H1 (cell line): Measurements from ENCODE around the gene NHP2. TPM values are rescaled to one million over a fixed set of nuclear protein-coding genes. Genes with fewer than 3 reads are reported as not detected.

Experiments used
- CTCF ChIA-PET: fragments of 300-600 bp; sonication (Branson Sonifier 250); formaldehyde crosslinking; loops from one replicate; lab custom pipeline; 2021; ENCODE audit not compliant: partially characterized antibody; lab: Charles Lee
- POLR2A ChIA-PET: fragments of 300-600 bp; sonication (Branson Sonifier 250); formaldehyde crosslinking; loops from one replicate; lab custom pipeline; 2021; ENCODE audit warnings: inconsistent platforms; ENCODE audit not compliant: partially characterized antibody; lab: Charles Lee
- DNase-seq, 2 experiments: peaks; one replicate each; pipeline versions ENCODE4 v3.0.0 to v3.0.0-alpha.2; 2010 to 2022; ENCODE audit warnings: low spot score in 2 of 2, low read depth in 1 of 2, mixed read lengths in 1 of 2
- FAIRE-seq: peaks from 2 replicates; lab custom pipeline; 2011; peaks lifted over from hg19 to GRCh38; lab: Jason Lieb, UNC
- H2AFZ ChIP-seq: 2 replicates; pipeline ENCODE4 v1.8.1; 2012; ENCODE audit warnings: low read length, inconsistent platforms
- H2AK5ac ChIP-seq: 2 replicates; pipeline ENCODE4 v1.6.1; 2013; ENCODE audit warnings: low read depth, low read length
- H2BK120ac ChIP-seq: replicated peaks from 2 replicates; pipeline ENCODE3; 2013; ENCODE audit warnings: low read depth, low read length, inconsistent platforms
- H2BK12ac ChIP-seq: 2 replicates; pipeline ENCODE4 v1.6.1; 2013; ENCODE audit warnings: low read depth, low read length
- H2BK15ac ChIP-seq: 2 replicates; pipeline ENCODE4 v1.6.1; 2013; ENCODE audit warnings: low read length
- H2BK20ac ChIP-seq: 2 replicates; pipeline ENCODE4 v1.6.1; 2013; ENCODE audit warnings: low read length
- H2BK5ac ChIP-seq: 2 replicates; pipeline ENCODE4 v1.6.1; 2013; ENCODE audit warnings: low read depth, low read length
- H3K14ac ChIP-seq: 2 replicates; pipeline ENCODE4 v1.6.1; 2013; ENCODE audit warnings: inconsistent platforms; ENCODE audit not compliant: insufficient read length
- H3K18ac ChIP-seq: 2 replicates; pipeline ENCODE4 v1.6.1; 2013; ENCODE audit warnings: low read length; ENCODE audit errors: extremely low read depth
- H3K23ac ChIP-seq: 2 replicates; pipeline ENCODE4 v1.6.1; 2013; ENCODE audit warnings: inconsistent platforms; ENCODE audit not compliant: insufficient read length
- H3K23me2 ChIP-seq: 2 replicates; pipeline ENCODE4 v1.6.1; 2013; ENCODE audit warnings: low read depth, low read length
- H3K27ac ChIP-seq: 2 replicates; pipeline ENCODE4 v1.6.1; 2011; ENCODE audit warnings: low read depth, low read length, inconsistent platforms
- H3K27me3 ChIP-seq, 4 experiments: replicated peaks in 1 of 4; 1 replicate in 1 of 4; 2 replicates in 3 of 4; pipeline versions ENCODE4 v1.6.1 to v1.8.1; 2011 to 2013; ENCODE audit warnings: low read length in 3 of 4, mild to moderate bottlenecking in 3 of 4, inconsistent platforms in 2 of 4, mixed read lengths in 2 of 4, moderate library complexity in 1 of 4; ENCODE audit not compliant: control insufficient read depth in 3 of 4, insufficient read depth in 3 of 4; ENCODE audit errors: extremely low read depth in 1 of 4
- H3K36me3 ChIP-seq, 4 experiments: 2 replicates each; pipeline versions ENCODE4 v1.6.1 to v1.8.1; 2011 to 2013; ENCODE audit warnings: mild to moderate bottlenecking in 4 of 4, low read length in 3 of 4, moderate library complexity in 2 of 4, control low read depth in 1 of 4, inconsistent platforms in 1 of 4; ENCODE audit not compliant: insufficient read depth in 4 of 4, control insufficient read depth in 2 of 4
- H3K4ac ChIP-seq: replicated peaks from 2 replicates; pipeline ENCODE3; 2013; ENCODE audit warnings: low read length, low read depth, mixed read lengths, inconsistent platforms; ENCODE audit not compliant: insufficient read length
- H3K4me1 ChIP-seq, 4 experiments: replicated peaks in 1 of 4; 1 replicate in 1 of 4; 2 replicates in 3 of 4; pipeline versions ENCODE4 v1.6.1 to v1.8.1; 2011 to 2013; ENCODE audit warnings: low read length in 3 of 4, inconsistent platforms in 2 of 4, mixed read lengths in 1 of 4; ENCODE audit not compliant: insufficient read depth in 4 of 4, control insufficient read depth in 3 of 4
- H3K4me2 ChIP-seq, 2 experiments: 2 replicates each; pipeline versions ENCODE4 v1.6.1 to v1.8.1; 2011 to 2013; ENCODE audit warnings: low read depth in 2 of 2, low read length in 2 of 2, control low read depth in 1 of 2, inconsistent platforms in 1 of 2, mild to moderate bottlenecking in 1 of 2; ENCODE audit not compliant: insufficient read depth in 1 of 2
- H3K4me3 ChIP-seq, 4 experiments: fragments of 200-600, 300-600 bp in 1 of 4; sonication (generic), shearing (Covaris generic), sonication (Bioruptor Twin) in 1 of 4; 2 replicates each; pipeline versions ENCODE4 v1.5.1 to v1.8.1; 2011 to 2016; ENCODE audit warnings: low read length in 4 of 4, low read depth in 3 of 4, control low read depth in 2 of 4, inconsistent platforms in 2 of 4, mild to moderate bottlenecking in 2 of 4, mixed read lengths in 1 of 4, moderate library complexity in 1 of 4; ENCODE audit not compliant: insufficient read depth in 2 of 4; ENCODE audit errors: extremely low read depth in 1 of 4
- H3K56ac ChIP-seq: replicated peaks from 2 replicates; pipeline ENCODE3; 2013; ENCODE audit warnings: low read depth, mild to moderate bottlenecking, mixed read lengths, low read length, inconsistent platforms; ENCODE audit not compliant: insufficient read length
- H3K79me1 ChIP-seq: 2 replicates; pipeline ENCODE4 v1.6.1; 2013; ENCODE audit warnings: low read depth, low read length, control low read depth
- H3K79me2 ChIP-seq, 2 experiments: 2 replicates each; pipeline versions ENCODE4 v1.6.1 to v1.8.1; 2012 to 2013; ENCODE audit warnings: low read length in 2 of 2, mild to moderate bottlenecking in 2 of 2, inconsistent platforms in 1 of 2; ENCODE audit not compliant: insufficient read depth in 2 of 2, control insufficient read depth in 1 of 2
- H3K9ac ChIP-seq, 4 experiments: replicated peaks in 1 of 4; 1 replicate in 1 of 4; 2 replicates in 3 of 4; pipeline versions ENCODE4 v1.6.1 to v1.8.1; 2011 to 2013; ENCODE audit warnings: low read depth in 3 of 4, low read length in 3 of 4, control low read depth in 2 of 4, mild to moderate bottlenecking in 2 of 4, moderate library complexity in 2 of 4, inconsistent platforms in 1 of 4; ENCODE audit errors: extremely low read depth in 1 of 4
- H3K9me3 ChIP-seq, 2 experiments: 2 replicates each; pipeline versions ENCODE4 v1.6.1 to v1.8.1; 2012 to 2013; ENCODE audit warnings: mild to moderate bottlenecking in 2 of 2, moderate library complexity in 2 of 2, control low read depth in 1 of 2, inconsistent platforms in 1 of 2, low read depth in 1 of 2, low read length in 1 of 2, mixed read lengths in 1 of 2; ENCODE audit not compliant: insufficient read depth in 2 of 2
- H4K20me1 ChIP-seq, 2 experiments: replicated peaks in 1 of 2; 2 replicates each; pipeline versions ENCODE3 to v1.8.1; 2011 to 2013; ENCODE audit warnings: inconsistent platforms in 2 of 2, low read length in 2 of 2, mild to moderate bottlenecking in 1 of 2; ENCODE audit not compliant: insufficient read depth in 2 of 2, control insufficient read depth in 1 of 2
- H4K5ac ChIP-seq: 2 replicates; pipeline ENCODE4 v1.6.1; 2013; ENCODE audit warnings: low read length, low read depth, mixed read lengths, inconsistent platforms; ENCODE audit not compliant: insufficient read length
- H4K8ac ChIP-seq: 2 replicates; pipeline ENCODE4 v1.8.0; 2013; ENCODE audit warnings: mild to moderate bottlenecking, moderate library complexity, low read length, inconsistent platforms; ENCODE audit not compliant: insufficient read depth; ENCODE audit errors: extremely low read depth
- H4K91ac ChIP-seq: replicated peaks from 2 replicates; pipeline ENCODE3; 2013; ENCODE audit warnings: low read length, mixed read lengths, inconsistent platforms; ENCODE audit not compliant: insufficient read length
- FOSL1 ChIP-seq: IDR thresholded peaks from 2 replicates; pipeline ENCODE4 v1.6.1; 2011; ENCODE audit warnings: mild to moderate bottlenecking, low read depth, low read length, moderate library complexity; ENCODE audit not compliant: insufficient read depth
- SAP30 ChIP-seq: fragments of 300-600 bp; sonication (generic); IDR thresholded peaks from 2 replicates; pipeline ENCODE4 v1.7.1; 2012; ENCODE audit warnings: low read length, moderate library complexity, mild to moderate bottlenecking, inconsistent platforms; ENCODE audit not compliant: insufficient read depth, insufficient replicate concordance
- WGBS, 2 experiments: shearing (Covaris generic) in 1 of 2; methylation state at CpG; one replicate each; pipeline versions ENCODE4 v1.1.6 to v1.1.7; 2013 to 2015; ENCODE audit warnings: low lambda C conversion rate in 2 of 2, mixed read lengths in 2 of 2, inconsistent platforms in 1 of 2, low coverage in 1 of 2, missing lambda C conversion rate in 1 of 2; ENCODE audit not compliant: insufficient replicate concordance in 2 of 2, insufficient coverage in 1 of 2, insufficient read length in 1 of 2; ENCODE audit errors: extremely low coverage in 1 of 2, missing lambda C conversion rate in 1 of 2; 5-methylcytosine and 5-hydroxymethylcytosine counted together
- polyA plus RNA-seq, 7 experiments: library from polyadenylated mRNA; depleted of rRNA in 3 of 7; stranded (reverse) in 5 of 7; unstranded in 2 of 7; fragments of >200 nt in 5 of 7; fragments of 200-250 nt in 2 of 7; gene quantifications; 1 replicate in 5 of 7; 2 replicates in 1 of 7; 4 replicates in 1 of 7; pipeline versions ENCODE4 v1.2.1 to v1.2.3, GENCODE V29; 2011 to 2013; ENCODE audit warnings: missing spikeins in 2 of 7, mixed read lengths in 2 of 7
- total RNA-seq: library from RNA; stranded (reverse); fragmentation: NEBNext Ultra II Directional; extraction: Animal tissue kit (Norgen Biotek cat#: 25700); gene quantifications from 2 replicates; pipeline ENCODE4 v1.2.1, GENCODE V29; 2021
- TF ChIP-seq, protein P1 (sequence below): IDR thresholded peaks from 2 replicates; pipeline ENCODE4 v1.6.1; 2012; ENCODE audit warnings: inconsistent platforms

The NHP2 gene
- total and polyA plus RNA-seq, 2 of the 8 experiments (the other 6 are each of a cell fraction or from before 2014, with no cell fraction given), result 241 to 263 TPM

DNA sequence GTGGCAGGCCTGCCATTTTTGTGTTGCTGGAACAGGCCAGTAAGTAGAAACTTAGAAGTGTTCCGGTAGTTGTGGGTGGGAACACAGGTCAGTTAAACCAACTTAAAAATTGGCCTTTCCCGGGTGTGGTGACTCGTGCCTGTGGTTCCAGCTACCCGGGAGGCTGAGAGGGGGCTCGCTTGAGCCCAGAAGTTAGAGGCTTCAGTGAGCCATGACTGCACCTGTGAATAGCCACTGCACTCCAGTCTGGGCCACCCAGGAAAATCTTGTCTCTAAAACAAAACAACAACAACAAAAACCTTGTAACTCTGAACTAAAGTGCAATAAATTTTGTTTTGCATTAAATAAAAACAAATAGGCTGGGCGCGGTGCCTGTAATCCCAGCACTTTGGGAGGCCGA is 1.4 kb upstream of the NHP2 start:
- Histone ChIP-seq H2BK15ac (no peak overlapping the region), H3K4ac (no peak overlapping the region), H3K36me3 (peaks cover 6 to 17% (median 11%) of the 10 kb centered on the region in 4 experiments; a peak in 7 of 8 replicates), H4K5ac (no peak overlapping the region), H2AFZ (no peak overlapping the region), H2BK12ac (no peak overlapping the region), H3K27me3 (no peaks in the 10 kb centered on the region), H4K20me1 (peaks cover 2 to 5% of the 10 kb centered on the region in 2 experiments), H3K4me2 (no peak overlapping the region), H2BK20ac (no peak overlapping the region), H3K9ac (no peak overlapping the region), H3K18ac (no peak overlapping the region), H2BK120ac (no peak overlapping the region), H3K4me1 (peaks cover 0 to 3% (median 2%) of the 10 kb centered on the region in 4 experiments; a peak in 4 of 7 replicates), H2AK5ac (no peak overlapping the region), H3K14ac (no peak overlapping the region), H3K27ac (no peak overlapping the region), H3K79me2 (peaks cover 0 to 12% of the 10 kb centered on the region in 2 experiments; a peak in 2 of 4 replicates), H3K9me3 (no peaks in the 10 kb centered on the region), H4K91ac (no peak overlapping the region), H4K8ac (no peak overlapping the region), H3K56ac (no peak overlapping the region), H3K4me3 (no peak overlapping the region), H3K79me1 (peaks cover 6% of the 10 kb centered on the region), H3K23me2 (peaks cover 6% of the 10 kb centered on the region; the same call in 1 of the 2 replicates), H2BK5ac (no peak overlapping the region), H3K23ac (no peak overlapping the region)
- CTCF ChIA-PET, result interaction anchor here (1.1 to 24.6 kb wide), 4 partner anchors 11 to 77 kb away, joined by 3 to 515 read pairs (median 77); no protein-coding TSS in a partner anchor
- FAIRE-seq (no peak), DNase-seq (no peak)
- 97% methylated on average over 8 of the region's 8 CpGs; no CpG with 5 or more reads in 1 of the 2 experiments for WGBS, 2 experiments
- POLR2A ChIA-PET, result interaction anchor here (1.2 to 14.8 kb wide), 4 partner anchors 13 to 49 kb away, joined by 5 to 285 read pairs (median 31); partner anchors contain the start of genes HNRNPAB and RMND5B
- TF ChIP-seq, protein P1, sequence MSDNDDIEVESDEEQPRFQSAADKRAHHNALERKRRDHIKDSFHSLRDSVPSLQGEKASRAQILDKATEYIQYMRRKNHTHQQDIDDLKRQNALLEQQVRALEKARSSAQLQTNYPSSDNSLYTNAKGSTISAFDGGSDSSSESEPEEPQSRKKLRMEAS, result no peak
- TF ChIP-seq SAP30, result no peak
- TF ChIP-seq FOSL1, result no peak
